Pancreas (tissue), 10 donors: Measurements from ENCODE around the gene PBXIP1. TPM values are rescaled to one million over a fixed set of nuclear protein-coding genes. Genes with fewer than 3 reads are reported as not detected.
"Not testable (repeated sequence)": the region's sequence is repeated elsewhere in the genome, so short reads cannot be mapped to it uniquely, and the experiment has no call there.

Source experiments
- ATAC-seq, 4 donors: fragments of 200-7000 bp; cut with Tn5 transposase; one replicate each; pipeline versions ENCODE4 v1.8.0 to v1.9.1; 2020; ENCODE audit warnings: mild to moderate bottlenecking in 4 of 4, moderate library complexity in 4 of 4
- DNase-seq, 6 donors: peaks; one replicate each; pipeline ENCODE4 v3.0.0-alpha.2; 2020
- FAIRE-seq: peaks from 2 replicates; lab custom pipeline; 2012; peaks lifted over from hg19 to GRCh38; lab: Jason Lieb, UNC
- H3K27ac ChIP-seq, 4 donors: fragments of 200-600 bp; sonication (generic); 1 replicate in 3 of 4; 2 replicates in 1 of 4; pipeline versions ENCODE4 v1.5.0 to v1.8.0; 2020
- H3K27me3 ChIP-seq, 4 donors: fragments of 200-600 bp; one replicate each; pipeline ENCODE4 v1.8.0; 2021
- H3K36me3 ChIP-seq, 3 donors: fragments of 200-600 bp; sonication (generic) in 1 of 3; one replicate each; pipeline versions ENCODE4 v1.5.0 to v1.8.0; 2020 to 2021
- H3K4me1 ChIP-seq, 3 donors: fragments of 200-600 bp; one replicate each; pipeline ENCODE4 v1.8.0; 2021
- H3K4me3 ChIP-seq, 4 donors: fragments of 200-600 bp; sonication (generic) in 2 of 4; one replicate each; pipeline versions ENCODE4 v1.5.0 to v1.8.0; 2020 to 2021
- H3K9me3 ChIP-seq, 4 donors: fragments of 200-600 bp; one replicate each; pipeline ENCODE4 v1.8.0; 2021
- WGBS, 2 donors: extraction: QIAGEN DNeasy Blood & Tissue Kit; methylation state at CpG; one replicate each; pipeline ENCODE4 v1.1.7; 2013; 5-methylcytosine and 5-hydroxymethylcytosine counted together
- intact Hi-C, 3 donors: fragments of 100-400 bp; cut with DNase I; formaldehyde crosslinking; loops; one replicate each; pipeline versions ENCODE4 v1.11.1 to v1.14.2; 2022
- polyA plus RNA-seq, 2 donors: library from polyadenylated mRNA; stranded (reverse); fragments of 200-250 nt; gene quantifications; one replicate each; pipeline ENCODE4 v1.2.3, GENCODE V29; 2013
- total RNA-seq, 6 donors: library from RNA; stranded (reverse); fragmentation: NEBNext Ultra II Directional in 4 of 6; extraction: Animal tissue kit (Norgen Biotek cat#: 25700) in 4 of 6; gene quantifications; one replicate each; pipeline versions ENCODE4 v1.2.1 to v1.2.4, GENCODE V29; 2021 to 2023
- TF ChIP-seq, protein P1 (sequence below), 4 donors: fragments of 200-600 bp; sonication (generic) in 3 of 4; IDR thresholded peaks; one replicate each; pipeline versions ENCODE4 v1.5.0 to v1.8.0; 2021; ENCODE audit warnings: antibody characterized with exemption in 4 of 4
- donor health status: healthy with polysubstance abuse.
- donor health status: DM: no; HTN: no; CAD: no; lungs with moderate emphysema.
- donor health status: DM: no; HTN: no; CAD: no.
- donor health status: control.
- donor health status: control.
- donor health status: Bipolar disorder and iron deficiency.
- donor health status: DM: yes; HTN: yes; CAD: no.
- donor health status: DM: no; HTN: no; CAD: no.
- donor health status: DM: no; HTN: no; CAD: no.
- donor health status: DM: yes; HTN: yes; CAD: no.

PBXIP1 gene
- total and polyA plus RNA-seq, 8 donors = 15.6 to 53.1 (median 28.4) TPM

- TF ChIP-seq, protein P1, sequence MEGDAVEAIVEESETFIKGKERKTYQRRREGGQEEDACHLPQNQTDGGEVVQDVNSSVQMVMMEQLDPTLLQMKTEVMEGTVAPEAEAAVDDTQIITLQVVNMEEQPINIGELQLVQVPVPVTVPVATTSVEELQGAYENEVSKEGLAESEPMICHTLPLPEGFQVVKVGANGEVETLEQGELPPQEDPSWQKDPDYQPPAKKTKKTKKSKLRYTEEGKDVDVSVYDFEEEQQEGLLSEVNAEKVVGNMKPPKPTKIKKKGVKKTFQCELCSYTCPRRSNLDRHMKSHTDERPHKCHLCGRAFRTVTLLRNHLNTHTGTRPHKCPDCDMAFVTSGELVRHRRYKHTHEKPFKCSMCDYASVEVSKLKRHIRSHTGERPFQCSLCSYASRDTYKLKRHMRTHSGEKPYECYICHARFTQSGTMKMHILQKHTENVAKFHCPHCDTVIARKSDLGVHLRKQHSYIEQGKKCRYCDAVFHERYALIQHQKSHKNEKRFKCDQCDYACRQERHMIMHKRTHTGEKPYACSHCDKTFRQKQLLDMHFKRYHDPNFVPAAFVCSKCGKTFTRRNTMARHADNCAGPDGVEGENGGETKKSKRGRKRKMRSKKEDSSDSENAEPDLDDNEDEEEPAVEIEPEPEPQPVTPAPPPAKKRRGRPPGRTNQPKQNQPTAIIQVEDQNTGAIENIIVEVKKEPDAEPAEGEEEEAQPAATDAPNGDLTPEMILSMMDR (IDR thresholded peaks at IDR 0.05) = no peak
- ATAC-seq (no peak), FAIRE-seq (no peak), DNase-seq (peak in 1 of 6 donors; percentile 20)
- Histone ChIP-seq H3K27me3 (no peaks in the 10 kb centered on the region), H3K4me3 (no peak overlapping the region), H3K36me3 (no peaks in the 10 kb centered on the region), H3K27ac (no peak overlapping the region), H3K9me3 (no peaks in the 10 kb centered on the region), H3K4me1 (no peaks in the 10 kb centered on the region)
- 87 to 90% methylated on average over 8 of the region's 8 CpGs for WGBS, 2 donors
- intact Hi-C loops = no loop called here
These were observed 44.0 kb downstream of the PBXIP1 start for GRCh38 chr1:154911691-154912550.

GRCh38 chr1:154910851-154911250 is 45.0 kb downstream of the PBXIP1 start:
- no peaks in the 10 kb centered on the region for H3K9me3 ChIP-seq
- 85 to 87% methylated on average over 5 of the region's 5 CpGs for WGBS, 2 donors
- H3K36me3 ChIP-seq = no peaks in the 10 kb centered on the region
- ATAC-seq (no peak), FAIRE-seq (no peak), DNase-seq (peak in 1 of 6 donors; percentile 20)
- H3K27me3 ChIP-seq = no peaks in the 10 kb centered on the region
- intact Hi-C loops = no loop called here
- H3K27ac ChIP-seq = no peak overlapping the region
- TF ChIP-seq, protein P1 (IDR thresholded peaks at IDR 0.05) = no peak
- H3K4me1 ChIP-seq = no peaks in the 10 kb centered on the region
- no peak overlapping the region for H3K4me3 ChIP-seq

GRCh38 chr1:154908937-154909336 is 47.0 kb downstream of the PBXIP1 start:
- FAIRE-seq = no peak
- TF ChIP-seq, protein P1 (IDR thresholded peaks at IDR 0.05) = no peak
- ATAC-seq = no peak
- H3K27ac ChIP-seq = no peak overlapping the region
- no peaks in the 10 kb centered on the region for H3K9me3 ChIP-seq
- no peaks in the 10 kb centered on the region for H3K36me3 ChIP-seq
- no peaks in the 10 kb centered on the region for H3K4me1 ChIP-seq
- no peak for DNase-seq
- intact Hi-C loops = no loop called here
- H3K4me3 ChIP-seq = no peak overlapping the region
- WGBS, 2 donors = 79 to 83% methylated on average over 5 of the region's 5 CpGs
- no peaks in the 10 kb centered on the region for H3K27me3 ChIP-seq

DNA sequence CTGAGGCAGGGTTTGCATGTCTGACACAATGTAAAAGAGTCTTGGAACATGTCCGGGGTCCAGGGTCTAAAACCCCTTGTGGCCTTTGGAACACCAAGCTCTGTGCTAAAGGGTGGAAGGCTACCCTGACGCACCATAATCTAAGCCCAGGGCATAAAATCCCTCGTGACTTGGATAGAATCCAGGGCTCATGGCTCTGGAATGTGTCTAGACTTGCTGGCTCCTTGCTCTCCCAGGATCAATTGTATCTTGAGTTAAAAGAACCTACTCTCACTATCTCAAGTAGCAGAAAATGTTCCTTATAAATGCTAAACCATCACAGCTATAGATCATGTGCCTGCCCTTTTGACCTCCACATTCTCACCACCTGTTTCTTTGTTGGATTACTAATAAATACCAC is 47.8 kb downstream of the PBXIP1 start:
- H3K4me1 ChIP-seq, H3K4me3 ChIP-seq, H3K27ac ChIP-seq, H3K9me3 ChIP-seq, DNase-seq, H3K36me3 ChIP-seq, FAIRE-seq, intact Hi-C loops, H3K27me3 ChIP-seq, ATAC-seq: not testable (repeated sequence)
- 50 to 55% methylated on average over 3 of the region's 3 CpGs for WGBS, 2 donors

GRCh38 chr1:154906621-154907081 is 49.2 kb downstream of the PBXIP1 start:
- Histone ChIP-seq H3K27ac (no peak overlapping the region), H3K4me1 (no peaks in the 10 kb centered on the region), H3K4me3 (no peak overlapping the region), H3K9me3 (no peaks in the 10 kb centered on the region), H3K36me3 (no peaks in the 10 kb centered on the region), H3K27me3 (no peaks in the 10 kb centered on the region)
- 70 to 77% methylated on average over 7 of the region's 7 CpGs for WGBS, 2 donors
- no peak for FAIRE-seq
- TF ChIP-seq, protein P1 (IDR thresholded peaks at IDR 0.05) = no peak
- intact Hi-C loops = no loop called here
- ATAC-seq = peak in 3 of 4 donors; percentile 62 to 77 (median 67)
- DNase-seq = peak in 2 of 6 donors; percentile 24 to 25
